ENCODE data around the gene ENTPD6.
"Not testable (repeated sequence)": the region's sequence is repeated elsewhere in the genome, so short reads cannot be mapped to it uniquely, and the experiment has no call there.

The ENTPD6 gene

GRCh38 chr20:25195014-25195961, at the start of gene ENTPD6:
Gene ENTPD6 (plus strand): TSS chr20:25195712. CDS start chr20:25206537, 10,825 bp downstream.
- peak; percentile 80 to 86 (median 84) for DNase-seq

GRCh38 chr20:25146976-25147375, 48.5 kb upstream of the ENTPD6 start:
- DNase-seq = no peak

- no peak for DNase-seq
Observed at GRCh38 chr20:25147716-25148115, 47.8 kb upstream of the ENTPD6 start.

GRCh38 chr20:25148181-25148981, 47.1 kb upstream of the ENTPD6 start:
- peak in 3 of 4 experiments; percentile 9 to 31 (median 18) for DNase-seq

GRCh38 chr20:25148982-25149846, 46.3 kb upstream of the ENTPD6 start:
- DNase-seq = no peak

GRCh38 chr20:25150016-25150415, 45.5 kb upstream of the ENTPD6 start:
- no peak for DNase-seq

GRCh38 chr20:25158043-25158442, 37.5 kb upstream of the ENTPD6 start:
- no peak for DNase-seq

- DNase-seq = no peak
Observed at GRCh38 chr20:25160467-25160866, 35.0 kb upstream of the ENTPD6 start.

- DNase-seq = no peak
Observed at GRCh38 chr20:25160897-25161296, 34.6 kb upstream of the ENTPD6 start.

GRCh38 chr20:25165128-25165527, 30.4 kb upstream of the ENTPD6 start:
- no peak for DNase-seq

- not testable (repeated sequence) for DNase-seq
Observed at GRCh38 chr20:25166105-25166782, 29.3 kb upstream of the ENTPD6 start.

- no peak for DNase-seq
Observed at GRCh38 chr20:25173321-25173720, 22.2 kb upstream of the ENTPD6 start.

GRCh38 chr20:25173886-25174308, 21.6 kb upstream of the ENTPD6 start:
- DNase-seq = no peak

GRCh38 chr20:25176184-25176583, 19.3 kb upstream of the ENTPD6 start:
- no peak for DNase-seq

GRCh38 chr20:25177890-25178321, 17.6 kb upstream of the ENTPD6 start:
- DNase-seq = no peak

GRCh38 chr20:25178563-25179438, 16.7 kb upstream of the ENTPD6 start:
- DNase-seq = no peak

GRCh38 chr20:25179439-25180089, 15.9 kb upstream of the ENTPD6 start:
- no peak for DNase-seq

GRCh38 chr20:25184391-25184790, 11.1 kb upstream of the ENTPD6 start:
- DNase-seq = not testable (repeated sequence)

- DNase-seq = no peak
Observed at GRCh38 chr20:25187220-25187619, 8.3 kb upstream of the ENTPD6 start.

- DNase-seq = no peak
Observed at GRCh38 chr20:25187635-25188034, 7.9 kb upstream of the ENTPD6 start.

Measured in activated CD4-positive, CD25-positive, alpha-beta regulatory T cell (primary cell).